Kidney epithelial cell (primary cell): ENCODE data around the gene CBFA2T2. TPM values are rescaled to one million over a fixed set of nuclear protein-coding genes. Genes with fewer than 3 reads are reported as not detected.
A peak's percentile ranks its signal among the peaks of the same experiment; 100 is the strongest.

Source experiments
- DNase-seq: peaks from one replicate; pipeline ENCODE4 v3.0.0-alpha.2; 2010; ENCODE audit warnings: low read depth
- H3K27me3 ChIP-seq: 2 replicates; pipeline ENCODE4 v1.6.0; 2011; ENCODE audit warnings: low read length; ENCODE audit not compliant: control insufficient read depth, insufficient read depth
- H3K36me3 ChIP-seq: 2 replicates; pipeline ENCODE4 v1.5.1; 2011; ENCODE audit warnings: low read length; ENCODE audit not compliant: control insufficient read depth, insufficient read depth
- H3K4me3 ChIP-seq: 2 replicates; pipeline ENCODE4 v1.5.1; 2011; ENCODE audit warnings: low read depth, mild to moderate bottlenecking, control low read depth, low read length
- CTCF ChIP-seq: IDR thresholded peaks from 2 replicates; pipeline ENCODE4 v1.5.1; 2011; ENCODE audit warnings: mild to moderate bottlenecking, moderate library complexity, low read length, control low read depth, inconsistent platforms; ENCODE audit not compliant: insufficient read depth, poor library complexity, severe bottlenecking
- total RNA-seq: library from RNA; depleted of rRNA; stranded (reverse); fragments of >200 nt; gene quantifications from 2 replicates; pipeline ENCODE4 v1.2.3, GENCODE V29; 2015

Gene CBFA2T2
- total RNA-seq, 1 donor from 2014 or later: 13.4 TPM

GRCh38 chr20:33664762-33665144 is 174.9 kb downstream of the CBFA2T2 start:
- no peak for TF ChIP-seq CTCF
- Histone ChIP-seq H3K4me3 (no peak overlapping the region), H3K27me3 (no peaks in the 10 kb centered on the region), H3K36me3 (no peaks in the 10 kb centered on the region)
- DNase-seq: no peak

GRCh38 chr20:33666293-33667244 is 176.7 kb downstream of the CBFA2T2 start, which contains the start of gene ACTL10:
Gene ACTL10 (plus strand): TSS chr20:33666943. CDS start chr20:33667498, 555 bp downstream.
- TF ChIP-seq CTCF: peak; percentile 51
- Histone ChIP-seq H3K36me3 (no peaks in the 10 kb centered on the region), H3K4me3 (peak within 1 kb of the TSS; percentile 50), H3K27me3 (no peaks in the 10 kb centered on the region)
- DNase-seq: peak; percentile 81

- Histone ChIP-seq H3K36me3 (no peaks in the 10 kb centered on the region), H3K27me3 (no peaks in the 10 kb centered on the region), H3K4me3 (peak overlapping the region; percentile 50)
- DNase-seq: no peak
- TF ChIP-seq CTCF: no peak
These were observed 177.4 kb downstream of the CBFA2T2 start for GRCh38 chr20:33667245-33667675.

- no peak for DNase-seq
- peak overlapping the region; percentile 50 for H3K4me3 ChIP-seq
- H3K36me3 ChIP-seq: no peaks in the 10 kb centered on the region
- no peaks in the 10 kb centered on the region for H3K27me3 ChIP-seq
- TF ChIP-seq CTCF: peak; percentile 92
These were observed 178.0 kb downstream of the CBFA2T2 start for GRCh38 chr20:33667676-33668465.

- DNase-seq: no peak
These were observed 178.7 kb downstream of the CBFA2T2 start for GRCh38 chr20:33668466-33669155.

More at GRCh38 chr20:33668466-33669155, 178.7 kb downstream of the CBFA2T2 start:
- H3K27me3 ChIP-seq: no peaks in the 10 kb centered on the region
- H3K36me3 ChIP-seq: no peaks in the 10 kb centered on the region
- no peak overlapping the region for H3K4me3 ChIP-seq
- no peak for TF ChIP-seq CTCF
